ENCODE measurements around the gene MORN3.
A peak's percentile ranks its signal among the peaks of the same experiment; 100 is the strongest.

Gene MORN3

GRCh38 chr12:121626853-121627640 lies 42.4 kb downstream of the MORN3 start:
- TF ChIP-seq YY1 (IDR thresholded peaks at IDR 0.05; ENCODE audit: low read depth) (0 out of 2 replicates have a peak, but pooled peaks have one; percentile 9), TEAD4 (IDR thresholded peaks at IDR 0.05) (no peak)

GRCh38 chr12:121626087-121626852 lies 43.2 kb downstream of the MORN3 start, which contains the start of gene ORAI1:
Gene ORAI1 (plus strand): TSS chr12:121626530.
- TF ChIP-seq USF1 (IDR thresholded peaks at IDR 0.05) (peak; percentile 96), TAF1 (IDR thresholded peaks at IDR 0.05; ENCODE audit: low read depth) (no peak; the same call in 1 of the 2 replicates), TCF12 (IDR thresholded peaks at IDR 0.05; ENCODE audit: low read depth) (peak; percentile 41; the same call in 1 of the 2 replicates), ZBTB7A (IDR thresholded peaks at IDR 0.05; ENCODE audit: low read depth) (no peak; the same call in 1 of the 2 replicates), EGR1 (IDR thresholded peaks at IDR 0.05) (peak; percentile 88), MAX (IDR thresholded peaks at IDR 0.05) (peak; percentile 52; the same call in 1 of the 2 replicates)

- TF ChIP-seq MAX (IDR thresholded peaks at IDR 0.05): no peak
- no peak for TF ChIP-seq YY1 (IDR thresholded peaks at IDR 0.05; ENCODE audit: low read depth)
- TF ChIP-seq EGR1 (IDR thresholded peaks at IDR 0.05): no peak
- no peak for TF ChIP-seq TEAD4 (IDR thresholded peaks at IDR 0.05)
- TF ChIP-seq CEBPB (IDR thresholded peaks at IDR 0.05): no peak
- TF ChIP-seq TCF12 (IDR thresholded peaks at IDR 0.05; ENCODE audit: low read depth): no peak
- no peak for TF ChIP-seq TAF1 (IDR thresholded peaks at IDR 0.05; ENCODE audit: low read depth)
- no peak for TF ChIP-seq NFIC (IDR thresholded peaks at IDR 0.05)
- no peak for TF ChIP-seq USF1 (IDR thresholded peaks at IDR 0.05)
- no peak for TF ChIP-seq RAD21 (IDR thresholded peaks at IDR 0.05; ENCODE audit: low read depth)
- TF ChIP-seq FOXM1 (IDR thresholded peaks at IDR 0.05; ENCODE audit: borderline replicate concordance, low read depth): no peak
- TF ChIP-seq ZBTB7A (IDR thresholded peaks at IDR 0.05; ENCODE audit: low read depth): no peak
- no peak for TF ChIP-seq CREB1 (IDR thresholded peaks at IDR 0.05; ENCODE audit: low read depth)
- TF ChIP-seq EP300 (IDR thresholded peaks at IDR 0.05; ENCODE audit: borderline replicate concordance): no peak
- TF ChIP-seq REST (IDR thresholded peaks at IDR 0.05; ENCODE audit: low read depth): no peak
Measured at GRCh38 chr12:121620333-121620891, 49.0 kb downstream of the MORN3 start.

- TF ChIP-seq EGR1 (IDR thresholded peaks at IDR 0.05): no peak
- TF ChIP-seq CREB1 (IDR thresholded peaks at IDR 0.05; ENCODE audit: low read depth): no peak
Measured at GRCh38 chr12:121618659-121619233, 50.7 kb downstream of the MORN3 start.

- TF ChIP-seq EP300 (IDR thresholded peaks at IDR 0.05; ENCODE audit: borderline replicate concordance): no peak
- no peak for TF ChIP-seq CREB1 (IDR thresholded peaks at IDR 0.05; ENCODE audit: low read depth)
- TF ChIP-seq MAX (IDR thresholded peaks at IDR 0.05): no peak
- no peak for TF ChIP-seq TAF1 (IDR thresholded peaks at IDR 0.05; ENCODE audit: low read depth)
- TF ChIP-seq FOXM1 (IDR thresholded peaks at IDR 0.05; ENCODE audit: borderline replicate concordance, low read depth): no peak
- TF ChIP-seq TCF12 (IDR thresholded peaks at IDR 0.05; ENCODE audit: low read depth): no peak
- no peak for TF ChIP-seq ZBTB7A (IDR thresholded peaks at IDR 0.05; ENCODE audit: low read depth)
- no peak for TF ChIP-seq CEBPB (IDR thresholded peaks at IDR 0.05)
- no peak for TF ChIP-seq EGR1 (IDR thresholded peaks at IDR 0.05)
- TF ChIP-seq USF1 (IDR thresholded peaks at IDR 0.05): no peak
- TF ChIP-seq NFIC (IDR thresholded peaks at IDR 0.05): no peak
- no peak for TF ChIP-seq RAD21 (IDR thresholded peaks at IDR 0.05; ENCODE audit: low read depth)
- no peak for TF ChIP-seq REST (IDR thresholded peaks at IDR 0.05; ENCODE audit: low read depth)
- TF ChIP-seq TEAD4 (IDR thresholded peaks at IDR 0.05): no peak
- TF ChIP-seq YY1 (IDR thresholded peaks at IDR 0.05; ENCODE audit: low read depth): no peak
Measured at GRCh38 chr12:121614872-121615467, 54.5 kb downstream of the MORN3 start.
